CD4-positive, alpha-beta T cell treated with Interleukin-4 for 4 hours (primary cell): ENCODE results near the gene NUDCD3.
"Not testable (repeated sequence)": the region's sequence is repeated elsewhere in the genome, so short reads cannot be mapped to it uniquely, and the experiment has no call there.

ENCODE experiments used
- DNase-seq: peaks from one replicate; pipeline ENCODE4 v3.0.0-alpha.2; 2020

The NUDCD3 gene

GRCh38 chr7:44515590-44516268 is 25.3 kb upstream of the NUDCD3 start:
- DNase-seq: no peak

- DNase-seq: no peak
These were observed 22.3 kb upstream of the NUDCD3 start for GRCh38 chr7:44512736-44513135.

GRCh38 chr7:44511863-44512468 is 21.5 kb upstream of the NUDCD3 start:
- DNase-seq: no peak

GRCh38 chr7:44511236-44511635 is 20.8 kb upstream of the NUDCD3 start:
- DNase-seq: no peak

- DNase-seq: no peak
These were observed 18.0 kb upstream of the NUDCD3 start for GRCh38 chr7:44508328-44509030.

- not testable (repeated sequence) for DNase-seq
These were observed 16.3 kb upstream of the NUDCD3 start for GRCh38 chr7:44506592-44507288.

GRCh38 chr7:44505595-44505994 is 15.1 kb upstream of the NUDCD3 start:
- DNase-seq: no peak

- DNase-seq: no peak
These were observed 7.9 kb upstream of the NUDCD3 start for GRCh38 chr7:44498230-44498954.

- DNase-seq: no peak
These were observed 6.9 kb upstream of the NUDCD3 start for GRCh38 chr7:44497155-44498027.

GRCh38 chr7:44496385-44496784 is 5.9 kb upstream of the NUDCD3 start:
- DNase-seq: no peak

- DNase-seq: no peak
These were observed 4.5 kb upstream of the NUDCD3 start for GRCh38 chr7:44494960-44495359.

GRCh38 chr7:44491229-44491628 is 771 bp upstream of the NUDCD3 start:
- DNase-seq: no peak

- DNase-seq: peak; percentile 38
These were observed 505 bp downstream of the NUDCD3 start for GRCh38 chr7:44489955-44490350.

GRCh38 chr7:44488955-44489354 is 1.5 kb downstream of the NUDCD3 start:
- DNase-seq: no peak

GRCh38 chr7:44486693-44487092 is 3.8 kb downstream of the NUDCD3 start:
- DNase-seq: no peak

GRCh38 chr7:44486001-44486400 is 4.5 kb downstream of the NUDCD3 start:
- no peak for DNase-seq

GRCh38 chr7:44484482-44485313 is 5.8 kb downstream of the NUDCD3 start:
- DNase-seq: no peak

GRCh38 chr7:44482502-44483485 is 7.7 kb downstream of the NUDCD3 start:
- DNase-seq: no peak

- DNase-seq: no peak
These were observed 12.5 kb downstream of the NUDCD3 start for GRCh38 chr7:44477938-44478337.
